Loucy (cell line): ENCODE data around the gene UQCR10.

Experiments
- CTCF ChIP-seq: fragments of 200-600 bp; sonication (generic); conservative IDR thresholded peaks from 2 replicates; pipeline ENCODE4 v1.5.1; 2014; ENCODE audit warnings: mild to moderate bottlenecking, antibody characterized with exemption, low read length
- EZH2phosphoT487 ChIP-seq: fragments of 200-600 bp; IDR thresholded peaks from 2 replicates; pipeline ENCODE4 v1.6.1; 2018; ENCODE audit warnings: antibody characterized with exemption, mild to moderate bottlenecking, moderate library complexity, borderline replicate concordance

DNA sequence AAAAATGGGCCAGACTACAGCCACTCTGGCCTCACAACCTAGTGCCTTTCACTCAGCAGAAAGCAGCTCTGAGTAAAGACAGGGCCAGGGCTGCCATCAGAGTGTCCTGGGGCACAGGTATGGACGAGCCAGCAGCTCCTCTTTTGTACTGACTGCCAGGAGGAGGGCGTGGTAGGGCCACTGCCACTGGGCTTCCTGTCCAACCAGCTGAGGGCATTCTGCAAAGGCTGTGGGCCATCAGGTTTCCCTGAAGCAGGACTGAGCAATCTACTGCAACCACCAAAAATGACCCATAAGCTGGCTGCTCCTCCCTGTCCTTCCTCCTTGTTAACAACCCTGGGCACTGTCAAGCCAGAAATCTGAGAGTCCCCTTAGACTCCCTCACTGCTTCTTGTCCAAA lies 37.8 kb downstream of the UQCR10 start:
- TF ChIP-seq CTCF, result no peak
- TF ChIP-seq EZH2phosphoT487, result no peak
